Caco-2 (cell line): ENCODE data around the gene ACAT2. TPM values are rescaled to one million over a fixed set of nuclear protein-coding genes. Genes with fewer than 3 reads are reported as not detected.

ENCODE experiments used
- BruUV-seq: library from RNA; stranded (reverse); fragments of 400-500 nt; replicated peaks from 2 replicates; lab custom pipeline; 2021; lab: Mats Ljungman, UMichigan
- CTCF ChIA-PET: fragments of 300-600 bp; sonication (Branson Sonifier 250); formaldehyde crosslinking; loops from one replicate; lab custom pipeline; 2022; ENCODE audit warnings: antibody characterized with exemption; lab: Charles Lee
- POLR2A ChIA-PET: fragments of 300-600 bp; sonication (Branson Sonifier 250); formaldehyde crosslinking; loops from one replicate; lab custom pipeline; 2022; ENCODE audit warnings: antibody characterized with exemption; lab: Charles Lee
- DNase-seq, 2 experiments: peaks; one replicate each; pipeline versions ENCODE4 v3.0.0 to v3.0.0-alpha.2; 2020 to 2022
- H3K27me3 ChIP-seq: replicated peaks from 2 replicates; pipeline ENCODE4 v1.6.0; 2011; ENCODE audit warnings: low read length; ENCODE audit not compliant: control insufficient read depth, insufficient read depth
- H3K36me3 ChIP-seq: 2 replicates; pipeline ENCODE4 v1.5.1; 2011; ENCODE audit warnings: low read length; ENCODE audit not compliant: control insufficient read depth, insufficient read depth
- H3K4me1 ChIP-seq: fragments of 250-450 bp; sonication (Bioruptor Pico); 2 replicates; pipeline ENCODE4 v1.5.1; 2020; ENCODE audit warnings: mild to moderate bottlenecking
- H3K4me3 ChIP-seq: 2 replicates; pipeline ENCODE4 v1.5.1; 2011; ENCODE audit warnings: low read depth, mild to moderate bottlenecking, control low read depth, low read length
- H3K9me3 ChIP-seq: fragments of 250-450 bp; sonication (Bioruptor Pico); 2 replicates; pipeline ENCODE4 v1.5.1; 2020; ENCODE audit warnings: mild to moderate bottlenecking, moderate library complexity
- H3K27ac Mint-ChIP-seq: one replicate; pipeline ENCODE4 v1.8.0; 2022; ENCODE audit warnings: mixed read lengths; ENCODE audit not compliant: unreplicated experiment
- H3K27me3 Mint-ChIP-seq: one replicate; pipeline ENCODE4 v1.8.0; 2022; ENCODE audit warnings: mixed read lengths; ENCODE audit not compliant: insufficient read depth, unreplicated experiment
- H3K36me3 Mint-ChIP-seq: one replicate; pipeline ENCODE4 v1.8.0; 2022; ENCODE audit warnings: mild to moderate bottlenecking, mixed read lengths; ENCODE audit not compliant: insufficient read depth, unreplicated experiment
- H3K4me1 Mint-ChIP-seq: one replicate; pipeline ENCODE4 v1.8.0; 2022; ENCODE audit warnings: low read depth, mixed read lengths; ENCODE audit not compliant: unreplicated experiment
- H3K4me3 Mint-ChIP-seq: one replicate; pipeline ENCODE4 v1.8.0; 2022; ENCODE audit warnings: mild to moderate bottlenecking, moderate library complexity, mixed read lengths; ENCODE audit not compliant: unreplicated experiment
- H3K9me3 Mint-ChIP-seq: one replicate; pipeline ENCODE4 v1.8.0; 2022; ENCODE audit warnings: mixed read lengths; ENCODE audit not compliant: unreplicated experiment
- intact Hi-C: fragments of 100-400 bp; cut with micrococcal nuclease; formaldehyde crosslinking; loops from one replicate; pipeline ENCODE4 v1.10.0; 2022; ENCODE audit not compliant: unreplicated experiment
- total RNA-seq: library from RNA; stranded (reverse); gene quantifications from 2 replicates; pipeline ENCODE4 v1.2.3, GENCODE V29; 2022
- TF ChIP-seq, protein P1 (sequence below), 2 experiments: fragments of 200-600 bp in 1 of 2; IDR thresholded peaks; 1 replicate in 1 of 2; 2 replicates in 1 of 2; pipeline versions ENCODE4 v1.5.1 to v1.8.0; 2011 to 2022; ENCODE audit warnings: antibody characterized with exemption in 1 of 2, control low read depth in 1 of 2, inconsistent platforms in 1 of 2, low read depth in 1 of 2, low read length in 1 of 2, mild to moderate bottlenecking in 1 of 2, moderate library complexity in 1 of 2; ENCODE audit not compliant: insufficient read depth in 1 of 2, severe bottlenecking in 1 of 2, unreplicated experiment in 1 of 2

Gene ACAT2
- total RNA-seq, 1 experiment from 2014 or later: 131 TPM

DNA sequence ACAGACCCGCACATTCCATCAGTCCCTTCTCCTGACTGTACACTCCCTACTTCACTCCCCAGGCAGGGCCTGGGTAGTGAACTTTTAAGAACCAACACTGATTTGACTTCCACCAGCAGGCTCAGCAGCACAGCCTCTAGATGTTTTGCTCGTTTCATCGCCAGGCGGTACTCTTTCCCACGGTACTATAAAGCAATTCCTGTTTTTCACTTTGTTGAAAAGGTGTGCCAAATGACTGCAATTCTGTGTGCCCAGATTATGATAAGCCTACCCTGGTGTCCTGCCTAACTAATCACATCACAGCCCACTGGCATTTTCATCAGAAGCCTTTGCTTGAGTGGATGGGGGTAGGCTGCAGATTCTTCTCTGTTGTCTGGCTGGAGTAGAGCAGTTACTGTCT lies 47.4 kb upstream of the ACAT2 start:
- H3K9me3 ChIP-seq: no peaks in the 10 kb centered on the region
- TF ChIP-seq, protein P1, sequence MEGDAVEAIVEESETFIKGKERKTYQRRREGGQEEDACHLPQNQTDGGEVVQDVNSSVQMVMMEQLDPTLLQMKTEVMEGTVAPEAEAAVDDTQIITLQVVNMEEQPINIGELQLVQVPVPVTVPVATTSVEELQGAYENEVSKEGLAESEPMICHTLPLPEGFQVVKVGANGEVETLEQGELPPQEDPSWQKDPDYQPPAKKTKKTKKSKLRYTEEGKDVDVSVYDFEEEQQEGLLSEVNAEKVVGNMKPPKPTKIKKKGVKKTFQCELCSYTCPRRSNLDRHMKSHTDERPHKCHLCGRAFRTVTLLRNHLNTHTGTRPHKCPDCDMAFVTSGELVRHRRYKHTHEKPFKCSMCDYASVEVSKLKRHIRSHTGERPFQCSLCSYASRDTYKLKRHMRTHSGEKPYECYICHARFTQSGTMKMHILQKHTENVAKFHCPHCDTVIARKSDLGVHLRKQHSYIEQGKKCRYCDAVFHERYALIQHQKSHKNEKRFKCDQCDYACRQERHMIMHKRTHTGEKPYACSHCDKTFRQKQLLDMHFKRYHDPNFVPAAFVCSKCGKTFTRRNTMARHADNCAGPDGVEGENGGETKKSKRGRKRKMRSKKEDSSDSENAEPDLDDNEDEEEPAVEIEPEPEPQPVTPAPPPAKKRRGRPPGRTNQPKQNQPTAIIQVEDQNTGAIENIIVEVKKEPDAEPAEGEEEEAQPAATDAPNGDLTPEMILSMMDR (IDR thresholded peaks at IDR 0.05; ENCODE audit: insufficient read depth in 1 of 2, low read depth in 1 of 2, low read length in 1 of 2, severe bottlenecking in 1 of 2, unreplicated experiment in 1 of 2): no peak
- no peak overlapping the region for H3K4me3 ChIP-seq
- H3K4me1 ChIP-seq: no peaks in the 10 kb centered on the region
- Mint-ChIP-seq H3K4me1 (no peaks in the 10 kb centered on the region), H3K27ac (no peak overlapping the region), H3K27me3 (no peaks in the 10 kb centered on the region), H3K9me3 (no peaks in the 10 kb centered on the region), H3K36me3 (peaks cover 9% of the 10 kb centered on the region), H3K4me3 (no peak overlapping the region)
- DNase-seq: no peak
- intact Hi-C loops: no loop called here
- ChIA-PET POLR2A (no interaction called here), CTCF (interaction anchor here (0.5 kb wide), 1 partner anchor 119 kb away, joined by 3 read pairs; no protein-coding TSS in a partner anchor)
- no peaks in the 10 kb centered on the region for H3K36me3 ChIP-seq
- no TSS peak for BruUV-seq
- H3K27me3 ChIP-seq: no peaks in the 10 kb centered on the region

DNA sequence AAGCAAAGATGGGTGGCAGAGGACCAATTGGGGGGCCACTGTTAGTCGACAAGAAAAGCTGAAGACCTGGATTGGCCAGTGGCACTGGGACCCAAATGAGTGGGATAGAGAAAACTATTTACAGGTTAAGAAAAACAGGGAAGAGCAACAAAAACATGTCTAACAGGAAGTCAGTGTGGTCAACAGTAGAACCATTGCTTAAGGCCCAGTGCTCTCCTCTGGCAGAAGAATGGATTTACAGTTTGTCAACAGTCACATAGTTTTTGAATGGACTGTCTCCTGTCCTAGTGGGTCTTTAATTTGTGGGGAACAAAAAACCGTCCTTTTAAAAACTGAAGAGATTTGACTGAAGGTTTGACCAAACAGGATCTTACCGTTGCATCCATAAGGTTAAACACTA lies 46.7 kb upstream of the ACAT2 start:
- H3K4me3 Mint-ChIP-seq: no peak overlapping the region
- H3K4me3 ChIP-seq: no peak overlapping the region
- CTCF ChIA-PET: no interaction called here
- H3K9me3 ChIP-seq: no peaks in the 10 kb centered on the region
- BruUV-seq: no TSS peak
- no peaks in the 10 kb centered on the region for H3K27me3 ChIP-seq
- no peaks in the 10 kb centered on the region for H3K4me1 Mint-ChIP-seq
- POLR2A ChIA-PET: no interaction called here
- H3K9me3 Mint-ChIP-seq: no peaks in the 10 kb centered on the region
- H3K27me3 Mint-ChIP-seq: no peaks in the 10 kb centered on the region
- intact Hi-C loops: no loop called here
- H3K4me1 ChIP-seq: no peaks in the 10 kb centered on the region
- peaks cover 9% of the 10 kb centered on the region for H3K36me3 Mint-ChIP-seq
- DNase-seq: no peak
- H3K36me3 ChIP-seq: no peaks in the 10 kb centered on the region
- TF ChIP-seq, protein P1 (IDR thresholded peaks at IDR 0.05; ENCODE audit: insufficient read depth in 1 of 2, low read depth in 1 of 2, low read length in 1 of 2, severe bottlenecking in 1 of 2, unreplicated experiment in 1 of 2): no peak
- no peak overlapping the region for H3K27ac Mint-ChIP-seq

DNA sequence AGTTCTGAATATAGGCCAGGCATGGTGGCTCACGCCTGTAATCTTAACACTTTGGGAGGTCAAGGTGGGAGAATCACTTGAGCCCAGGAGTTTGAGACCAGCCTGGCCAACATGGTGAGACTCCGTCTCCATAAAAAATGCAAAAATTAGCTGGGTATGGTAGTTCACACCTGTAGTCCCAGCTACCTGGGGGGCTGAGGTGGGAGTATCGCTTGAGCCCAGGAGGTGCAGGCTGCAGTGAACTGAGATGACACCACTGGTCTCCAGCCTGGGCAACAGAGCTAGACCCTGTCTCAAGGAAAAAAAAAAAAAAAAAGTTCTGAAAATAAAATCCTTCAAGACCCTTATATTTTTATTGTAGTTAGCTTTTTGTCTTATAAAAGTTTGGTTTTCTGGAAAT lies 46.2 kb upstream of the ACAT2 start:
- H3K9me3 Mint-ChIP-seq: no peaks in the 10 kb centered on the region

More for the DNA sequence above, 46.2 kb upstream of the ACAT2 start:
- intact Hi-C loops: no loop called here
- Mint-ChIP-seq H3K27ac (no peak overlapping the region), H3K4me3 (no peak overlapping the region), H3K4me1 (no peaks in the 10 kb centered on the region), H3K27me3 (no peaks in the 10 kb centered on the region), H3K36me3 (peaks cover 9% of the 10 kb centered on the region)
- BruUV-seq: no TSS peak
- Histone ChIP-seq H3K36me3 (no peaks in the 10 kb centered on the region), H3K4me1 (no peaks in the 10 kb centered on the region), H3K27me3 (no peaks in the 10 kb centered on the region), H3K9me3 (no peaks in the 10 kb centered on the region), H3K4me3 (no peak overlapping the region)
- CTCF ChIA-PET: no interaction called here
- TF ChIP-seq, protein P1 (IDR thresholded peaks at IDR 0.05; ENCODE audit: insufficient read depth in 1 of 2, low read depth in 1 of 2, low read length in 1 of 2, severe bottlenecking in 1 of 2, unreplicated experiment in 1 of 2): no peak
- no peak for DNase-seq
- POLR2A ChIA-PET: no interaction called here
